ENCODE measurements around the gene GALNT18.

- TF ChIP-seq, protein P1, sequence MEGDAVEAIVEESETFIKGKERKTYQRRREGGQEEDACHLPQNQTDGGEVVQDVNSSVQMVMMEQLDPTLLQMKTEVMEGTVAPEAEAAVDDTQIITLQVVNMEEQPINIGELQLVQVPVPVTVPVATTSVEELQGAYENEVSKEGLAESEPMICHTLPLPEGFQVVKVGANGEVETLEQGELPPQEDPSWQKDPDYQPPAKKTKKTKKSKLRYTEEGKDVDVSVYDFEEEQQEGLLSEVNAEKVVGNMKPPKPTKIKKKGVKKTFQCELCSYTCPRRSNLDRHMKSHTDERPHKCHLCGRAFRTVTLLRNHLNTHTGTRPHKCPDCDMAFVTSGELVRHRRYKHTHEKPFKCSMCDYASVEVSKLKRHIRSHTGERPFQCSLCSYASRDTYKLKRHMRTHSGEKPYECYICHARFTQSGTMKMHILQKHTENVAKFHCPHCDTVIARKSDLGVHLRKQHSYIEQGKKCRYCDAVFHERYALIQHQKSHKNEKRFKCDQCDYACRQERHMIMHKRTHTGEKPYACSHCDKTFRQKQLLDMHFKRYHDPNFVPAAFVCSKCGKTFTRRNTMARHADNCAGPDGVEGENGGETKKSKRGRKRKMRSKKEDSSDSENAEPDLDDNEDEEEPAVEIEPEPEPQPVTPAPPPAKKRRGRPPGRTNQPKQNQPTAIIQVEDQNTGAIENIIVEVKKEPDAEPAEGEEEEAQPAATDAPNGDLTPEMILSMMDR (optimal IDR thresholded peaks at IDR 0.05 in 1 of 3, IDR thresholded peaks at IDR 0.05 in 1 of 3, conservative IDR thresholded peaks at IDR 0.05 in 1 of 3; ENCODE audit: extremely low read depth in 1 of 3, insufficient read depth in 2 of 3, low read length in 3 of 3) = no peak
- no peak for TF ChIP-seq EZH2 (IDR thresholded peaks at IDR 0.05; ENCODE audit: low read length)
Measured at GRCh38 chr11:11501546-11502262, 120.1 kb downstream of the GALNT18 start.

Data from keratinocyte (primary cell).